HEK293 (cell line): Measurements from ENCODE around the gene ZBTB44.
A peak's percentile ranks its signal among the peaks of the same experiment; 100 is the strongest.

Source experiments
- CTCF ChIA-PET: fragments of 350-600 bp; formaldehyde crosslinking; extraction: SDS; loops from one replicate; lab custom pipeline; 2021; ENCODE audit warnings: antibody characterized with exemption; lab: Yijun Ruan, JAX
- POLR2A ChIA-PET: fragments of 300-600 bp; formaldehyde crosslinking; extraction: SDS; loops from one replicate; lab custom pipeline; 2020; ENCODE audit warnings: antibody characterized with exemption, inconsistent platforms; lab: Yijun Ruan, JAX
- H3K27ac ChIP-seq: fragments of 200-500 bp; sonication (Bioruptor generic); 2 replicates; pipeline ENCODE4 v1.5.1; 2014; ENCODE audit warnings: low read depth, low read length, control low read depth, inconsistent platforms; ENCODE audit errors: extremely low read depth
- H3K36me3 ChIP-seq, 2 experiments: fragments of 200-500 bp in 1 of 2; sonication (Bioruptor generic) in 1 of 2; 1 replicate in 1 of 2; 2 replicates in 1 of 2; pipeline ENCODE4 v1.5.1; 2014 to 2017; ENCODE audit warnings: inconsistent platforms in 2 of 2, low read length in 2 of 2; ENCODE audit not compliant: control insufficient read depth in 2 of 2, insufficient read depth in 1 of 2
- H3K4me1 ChIP-seq: fragments of 200-500 bp; sonication (Bioruptor generic); 2 replicates; pipeline ENCODE4 v1.5.1; 2014; ENCODE audit warnings: mild to moderate bottlenecking, low read length, inconsistent platforms; ENCODE audit not compliant: control insufficient read depth, insufficient read depth
- H3K4me3 ChIP-seq: 2 replicates; pipeline ENCODE4 v1.5.1; 2011; ENCODE audit warnings: low read depth, mild to moderate bottlenecking, control low read depth, low read length, moderate library complexity
- H3K9me3 ChIP-seq: fragments of 200-500 bp; sonication (Bioruptor generic); 2 replicates; pipeline ENCODE4 v1.5.1; 2014; ENCODE audit warnings: low read depth, low read length, inconsistent platforms; ENCODE audit not compliant: control insufficient read depth, insufficient read depth
- FEZF1 ChIP-seq: fragments of 450-650 bp; formaldehyde crosslinking; IDR thresholded peaks from 2 replicates; pipeline ENCODE4 v1.5.1; 2016; ENCODE audit warnings: missing biosample characterization, missing genetic modification characterization
- HIC1 ChIP-seq: fragments of 450-650 bp; formaldehyde crosslinking; IDR thresholded peaks from 2 replicates; pipeline ENCODE4 v1.5.1; 2016; ENCODE audit warnings: missing biosample characterization, missing genetic modification characterization
- KLF9 ChIP-seq: fragments of 450-650 bp; formaldehyde crosslinking; IDR thresholded peaks from 2 replicates; pipeline ENCODE4 v1.5.1; 2016; ENCODE audit warnings: missing biosample characterization, missing genetic modification characterization, low read depth
- SETDB1 ChIP-seq: IDR thresholded peaks from one replicate; pipeline ENCODE4 v1.6.1; 2017; ENCODE audit warnings: mild to moderate bottlenecking, low read length, moderate library complexity, mixed read lengths; ENCODE audit not compliant: insufficient read length
- ZBTB17 ChIP-seq: fragments of 450-650 bp; formaldehyde crosslinking; IDR thresholded peaks from 2 replicates; pipeline ENCODE4 v1.5.1; 2016; ENCODE audit warnings: missing biosample characterization, missing genetic modification characterization
- ZBTB21 ChIP-seq: fragments of 450-650 bp; formaldehyde crosslinking; IDR thresholded peaks from 2 replicates; pipeline ENCODE4 v1.5.1; 2017; ENCODE audit warnings: missing biosample characterization, missing genetic modification characterization
- ZBTB8A ChIP-seq: fragments of 450-650 bp; formaldehyde crosslinking; IDR thresholded peaks from 2 replicates; pipeline ENCODE4 v1.5.1; 2016; ENCODE audit warnings: missing biosample characterization, missing genetic modification characterization
- ZNF184 ChIP-seq: fragments of 450-650 bp; IDR thresholded peaks from 2 replicates; pipeline ENCODE4 v1.5.1; 2018; ENCODE audit warnings: missing biosample characterization, mild to moderate bottlenecking, missing genetic modification characterization
- ZNF23 ChIP-seq: fragments of 450-650 bp; formaldehyde crosslinking; IDR thresholded peaks from 2 replicates; pipeline ENCODE4 v1.5.1; 2016; ENCODE audit warnings: missing biosample characterization, missing genetic modification characterization, borderline replicate concordance
- ZNF239 ChIP-seq: fragments of 450-650 bp; formaldehyde crosslinking; IDR thresholded peaks from 2 replicates; pipeline ENCODE4 v1.5.1; 2016; ENCODE audit warnings: missing biosample characterization, missing genetic modification characterization
- ZNF302 ChIP-seq: fragments of 450-650 bp; formaldehyde crosslinking; IDR thresholded peaks from 2 replicates; pipeline ENCODE4 v1.5.1; 2016; ENCODE audit warnings: missing biosample characterization, missing genetic modification characterization, low read depth
- ZNF324 ChIP-seq: fragments of 450-650 bp; formaldehyde crosslinking; IDR thresholded peaks from 2 replicates; pipeline ENCODE4 v1.5.1; 2016; ENCODE audit warnings: missing biosample characterization, missing genetic modification characterization
- ZNF362 ChIP-seq: fragments of 450-650 bp; formaldehyde crosslinking; IDR thresholded peaks from 2 replicates; pipeline ENCODE4 v1.5.1; 2016; ENCODE audit warnings: missing biosample characterization, missing genetic modification characterization
- ZNF37A ChIP-seq: fragments of 450-650 bp; IDR thresholded peaks from 2 replicates; pipeline ENCODE4 v1.5.1; 2018; ENCODE audit warnings: missing biosample characterization, missing genetic modification characterization
- ZNF394 ChIP-seq: fragments of 450-650 bp; formaldehyde crosslinking; IDR thresholded peaks from 2 replicates; pipeline ENCODE4 v1.5.1; 2016; ENCODE audit warnings: missing biosample characterization, missing genetic modification characterization, mild to moderate bottlenecking, moderate library complexity, borderline replicate concordance
- ZNF426 ChIP-seq: fragments of 450-650 bp; formaldehyde crosslinking; IDR thresholded peaks from 2 replicates; pipeline ENCODE4 v1.5.1; 2017; ENCODE audit warnings: missing biosample characterization, missing genetic modification characterization, mild to moderate bottlenecking, inconsistent platforms, moderate library complexity
- ZNF513 ChIP-seq: fragments of 450-650 bp; IDR thresholded peaks from 2 replicates; pipeline ENCODE4 v1.5.1; 2018; ENCODE audit warnings: missing biosample characterization, missing genetic modification characterization
- ZNF521 ChIP-seq: fragments of 450-650 bp; formaldehyde crosslinking; IDR thresholded peaks from 2 replicates; pipeline ENCODE4 v1.5.1; 2017; ENCODE audit warnings: missing biosample characterization, mild to moderate bottlenecking, missing genetic modification characterization
- ZNF600 ChIP-seq: fragments of 450-650 bp; formaldehyde crosslinking; IDR thresholded peaks from 2 replicates; pipeline ENCODE4 v1.5.1; 2016; ENCODE audit warnings: missing biosample characterization, missing genetic modification characterization
- ZNF701 ChIP-seq: fragments of 450-650 bp; formaldehyde crosslinking; IDR thresholded peaks from 2 replicates; pipeline ENCODE4 v1.5.1; 2016; ENCODE audit warnings: missing biosample characterization, missing genetic modification characterization
- ZNF837 ChIP-seq: fragments of 450-650 bp; formaldehyde crosslinking; IDR thresholded peaks from 2 replicates; pipeline ENCODE4 v1.5.1; 2016; ENCODE audit warnings: missing biosample characterization, missing genetic modification characterization
- ZSCAN23 ChIP-seq: fragments of 450-650 bp; formaldehyde crosslinking; IDR thresholded peaks from 2 replicates; pipeline ENCODE4 v1.5.1; 2016; ENCODE audit warnings: missing biosample characterization, missing genetic modification characterization
- TF ChIP-seq, protein P1 (sequence below): fragments of 450-650 bp; formaldehyde crosslinking; IDR thresholded peaks from 2 replicates; pipeline ENCODE4 v1.5.1; 2016; ENCODE audit warnings: missing biosample characterization, missing genetic modification characterization
- TF ChIP-seq, protein P2 (sequence below): fragments of 450-650 bp; formaldehyde crosslinking; IDR thresholded peaks from 2 replicates; pipeline ENCODE4; 2016; ENCODE audit warnings: missing biosample characterization, missing genetic modification characterization
- TF ChIP-seq, protein P3 (sequence below): fragments of 450-650 bp; IDR thresholded peaks from 2 replicates; pipeline ENCODE4 v1.5.1; 2018; ENCODE audit warnings: missing biosample characterization, mild to moderate bottlenecking, missing genetic modification characterization

Gene ZBTB44

DNA sequence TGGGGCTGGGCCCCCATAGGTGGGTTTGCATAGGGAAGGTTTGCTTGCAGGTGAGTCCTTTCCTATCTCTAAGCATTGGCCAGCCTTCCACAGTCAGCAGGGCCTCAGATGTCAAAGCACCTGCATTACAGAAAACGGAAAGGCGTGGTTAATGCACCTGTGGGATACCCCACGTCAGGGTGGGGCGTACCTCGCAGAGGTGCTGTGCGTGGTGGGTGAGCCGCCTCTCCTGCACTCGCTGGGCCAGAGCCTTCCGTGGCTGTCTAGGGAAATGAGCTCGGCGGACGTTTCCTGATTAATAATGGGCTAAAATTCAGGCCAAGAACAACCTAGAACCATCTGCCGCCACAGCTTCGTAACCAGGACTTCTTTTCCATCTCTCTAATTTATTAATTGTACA is 122.8 kb downstream of the ZBTB44 start:
- Histone ChIP-seq H3K4me1 (no peaks in the 10 kb centered on the region), H3K27ac (no peak overlapping the region)
- POLR2A ChIA-PET: no interaction called here
- CTCF ChIA-PET: interaction anchor here (1.1 to 1.2 kb wide), 2 partner anchors 21 to 26 kb away, joined by 3 to 6 read pairs; no protein-coding TSS in a partner anchor
- TF ChIP-seq ZBTB21 (tag by site-specific recombination): no peak
- TF ChIP-seq ZNF521: no peak
- no peak for TF ChIP-seq ZNF239 (tag by site-specific recombination)
- TF ChIP-seq, all 188 proteins: peak for 0
- Histone ChIP-seq H3K4me3 (no peak overlapping the region), H3K36me3 (no peaks in the 10 kb centered on the region), H3K9me3 (no peaks in the 10 kb centered on the region)

DNA sequence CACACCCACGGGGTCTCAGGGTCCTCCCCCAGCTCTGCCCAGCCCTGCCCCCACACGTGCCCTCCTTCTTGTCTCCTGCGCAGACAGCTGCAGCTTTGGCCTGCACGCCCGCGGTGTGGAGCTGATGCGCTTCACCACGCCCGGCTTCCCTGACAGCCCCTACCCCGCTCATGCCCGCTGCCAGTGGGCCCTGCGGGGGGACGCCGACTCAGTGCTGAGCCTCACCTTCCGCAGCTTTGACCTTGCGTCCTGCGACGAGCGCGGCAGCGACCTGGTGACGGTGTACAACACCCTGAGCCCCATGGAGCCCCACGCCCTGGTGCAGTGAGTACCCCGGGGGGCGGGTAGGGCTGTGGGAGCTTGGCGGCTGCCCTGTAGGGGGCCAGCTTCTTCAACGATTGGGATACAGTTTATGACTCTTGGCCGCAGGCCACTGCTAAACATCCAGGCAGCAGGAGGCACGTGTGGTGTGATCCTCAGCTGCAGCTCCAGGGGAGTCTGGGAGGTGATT is 124.3 kb downstream of the ZBTB44 start:
- Histone ChIP-seq H3K9me3 (no peaks in the 10 kb centered on the region), H3K36me3 (no peaks in the 10 kb centered on the region), H3K4me3 (no peak overlapping the region), H3K27ac (no peak overlapping the region), H3K4me1 (no peaks in the 10 kb centered on the region)
- CTCF ChIA-PET: no interaction called here
- POLR2A ChIA-PET: no interaction called here
- TF ChIP-seq, protein P1, sequence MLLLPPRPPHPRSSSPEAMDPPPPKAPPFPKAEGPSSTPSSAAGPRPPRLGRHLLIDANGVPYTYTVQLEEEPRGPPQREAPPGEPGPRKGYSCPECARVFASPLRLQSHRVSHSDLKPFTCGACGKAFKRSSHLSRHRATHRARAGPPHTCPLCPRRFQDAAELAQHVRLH (tag by site-specific recombination): no peak
- no peak for TF ChIP-seq ZNF600 (tag by site-specific recombination)
- no peak for TF ChIP-seq KLF9 (tag by site-specific recombination)
- no peak for TF ChIP-seq FEZF1 (tag by site-specific recombination)
- TF ChIP-seq, protein P2, sequence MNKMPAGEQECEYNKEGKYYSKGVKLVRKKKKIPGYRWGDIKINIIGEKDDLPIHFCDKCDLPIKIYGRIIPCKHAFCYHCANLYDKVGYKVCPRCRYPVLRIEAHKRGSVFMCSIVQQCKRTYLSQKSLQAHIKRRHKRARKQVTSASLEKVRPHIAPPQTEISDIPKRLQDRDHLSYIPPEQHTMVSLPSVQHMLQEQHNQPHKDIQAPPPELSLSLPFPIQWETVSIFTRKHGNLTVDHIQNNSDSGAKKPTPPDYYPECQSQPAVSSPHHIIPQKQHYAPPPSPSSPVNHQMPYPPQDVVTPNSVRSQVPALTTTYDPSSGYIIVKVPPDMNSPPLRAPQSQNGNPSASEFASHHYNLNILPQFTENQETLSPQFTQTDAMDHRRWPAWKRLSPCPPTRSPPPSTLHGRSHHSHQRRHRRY (tag by site-specific recombination): no peak
- no peak for TF ChIP-seq ZNF426
- no peak for TF ChIP-seq ZNF513 (tag by site-specific recombination)
- no peak for TF ChIP-seq ZBTB17 (tag by site-specific recombination)
- TF ChIP-seq ZNF324 (tag by site-specific recombination): no peak
- TF ChIP-seq ZSCAN23 (tag by site-specific recombination): no peak
- TF ChIP-seq ZNF362 (tag by site-specific recombination): no peak
- no peak for TF ChIP-seq ZNF302
- no peak for TF ChIP-seq ZNF701 (tag by site-specific recombination)
- no peak for TF ChIP-seq ZNF23 (tag by site-specific recombination)
- no peak for TF ChIP-seq ZNF184 (tag by site-specific recombination)
- TF ChIP-seq, protein P3, sequence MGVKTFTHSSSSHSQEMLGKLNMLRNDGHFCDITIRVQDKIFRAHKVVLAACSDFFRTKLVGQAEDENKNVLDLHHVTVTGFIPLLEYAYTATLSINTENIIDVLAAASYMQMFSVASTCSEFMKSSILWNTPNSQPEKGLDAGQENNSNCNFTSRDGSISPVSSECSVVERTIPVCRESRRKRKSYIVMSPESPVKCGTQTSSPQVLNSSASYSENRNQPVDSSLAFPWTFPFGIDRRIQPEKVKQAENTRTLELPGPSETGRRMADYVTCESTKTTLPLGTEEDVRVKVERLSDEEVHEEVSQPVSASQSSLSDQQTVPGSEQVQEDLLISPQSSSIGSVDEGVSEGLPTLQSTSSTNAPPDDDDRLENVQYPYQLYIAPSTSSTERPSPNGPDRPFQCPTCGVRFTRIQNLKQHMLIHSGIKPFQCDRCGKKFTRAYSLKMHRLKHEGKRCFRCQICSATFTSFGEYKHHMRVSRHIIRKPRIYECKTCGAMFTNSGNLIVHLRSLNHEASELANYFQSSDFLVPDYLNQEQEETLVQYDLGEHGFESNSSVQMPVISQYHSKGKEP (tag by site-specific recombination): peak; percentile 41; the same call in 1 of the 2 replicates
- TF ChIP-seq ZBTB8A: peak; percentile 46
- TF ChIP-seq ZNF37A: no peak
- no peak for TF ChIP-seq HIC1
- TF ChIP-seq ZNF837 (tag by site-specific recombination): no peak
- no peak for TF ChIP-seq ZNF394 (tag by site-specific recombination)
- no peak for TF ChIP-seq SETDB1
